Nucleus accumbens (tissue), 56 donors: ENCODE results near the gene ACACB.

Experiments used
- DNase-seq, 56 donors: peaks; one replicate each; lab custom pipeline; 2025; lab: John Stamatoyannopoulos, UW

The ACACB gene

DNA sequence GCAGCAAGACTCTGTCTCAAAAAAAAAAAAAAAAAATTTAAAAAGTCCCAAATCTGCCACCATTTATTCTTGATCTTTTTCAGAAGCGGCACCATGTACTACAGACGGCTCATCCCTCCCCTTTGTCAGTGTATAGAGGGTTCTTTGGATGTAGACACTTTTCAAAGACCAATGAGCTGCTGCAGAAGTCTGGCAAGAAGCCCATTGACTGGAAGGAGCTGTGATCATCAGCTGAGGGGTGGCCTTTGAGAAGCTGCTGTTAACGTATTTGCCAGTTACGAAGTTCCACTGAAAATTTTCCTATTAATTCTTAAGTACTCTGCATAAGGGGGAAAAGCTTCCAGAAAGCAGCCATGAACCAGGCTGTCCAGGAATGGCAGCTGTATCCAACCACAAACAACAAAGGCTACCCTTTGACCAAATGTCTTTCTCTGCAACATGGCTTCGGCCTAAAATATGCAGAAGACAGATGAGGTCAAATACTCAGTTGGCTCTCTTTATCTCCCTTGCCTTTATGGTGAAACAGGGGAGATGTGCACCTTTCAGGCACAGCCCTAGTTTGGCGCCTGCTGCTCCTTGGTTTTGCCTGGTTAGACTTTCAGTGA lies 6.5 kb upstream of the ACACB start:
- DNase-seq: peak in 5 of 56 donors; percentile 9 to 35 (median 19)

DNA sequence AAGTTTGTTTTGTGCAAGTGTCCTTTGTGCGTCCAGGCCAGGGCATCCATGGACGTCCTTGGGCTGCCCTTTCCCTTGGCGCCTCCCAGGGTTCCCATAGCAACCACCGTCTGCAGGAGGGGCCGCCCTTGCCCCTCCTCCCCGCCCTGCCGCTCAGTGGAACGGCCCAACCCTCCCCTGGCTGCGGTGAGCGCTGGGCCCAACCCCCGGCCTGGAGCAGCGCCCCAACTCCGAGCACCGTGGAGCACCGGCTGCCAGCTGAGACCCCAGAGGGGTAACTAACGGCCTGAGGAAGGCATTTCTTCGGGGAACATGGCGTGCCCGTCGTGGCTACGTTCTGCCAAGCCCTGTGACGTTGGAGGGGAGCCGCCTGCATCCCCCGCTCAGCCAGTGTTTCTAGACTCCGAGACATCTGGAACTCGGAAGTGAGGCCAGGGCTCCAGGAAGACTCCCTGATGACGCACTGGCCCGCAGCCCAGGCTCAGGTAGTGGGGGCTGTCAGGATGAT lies 5.3 kb upstream of the ACACB start:
- peak; percentile 27 to 93 (median 81) for DNase-seq

DNA sequence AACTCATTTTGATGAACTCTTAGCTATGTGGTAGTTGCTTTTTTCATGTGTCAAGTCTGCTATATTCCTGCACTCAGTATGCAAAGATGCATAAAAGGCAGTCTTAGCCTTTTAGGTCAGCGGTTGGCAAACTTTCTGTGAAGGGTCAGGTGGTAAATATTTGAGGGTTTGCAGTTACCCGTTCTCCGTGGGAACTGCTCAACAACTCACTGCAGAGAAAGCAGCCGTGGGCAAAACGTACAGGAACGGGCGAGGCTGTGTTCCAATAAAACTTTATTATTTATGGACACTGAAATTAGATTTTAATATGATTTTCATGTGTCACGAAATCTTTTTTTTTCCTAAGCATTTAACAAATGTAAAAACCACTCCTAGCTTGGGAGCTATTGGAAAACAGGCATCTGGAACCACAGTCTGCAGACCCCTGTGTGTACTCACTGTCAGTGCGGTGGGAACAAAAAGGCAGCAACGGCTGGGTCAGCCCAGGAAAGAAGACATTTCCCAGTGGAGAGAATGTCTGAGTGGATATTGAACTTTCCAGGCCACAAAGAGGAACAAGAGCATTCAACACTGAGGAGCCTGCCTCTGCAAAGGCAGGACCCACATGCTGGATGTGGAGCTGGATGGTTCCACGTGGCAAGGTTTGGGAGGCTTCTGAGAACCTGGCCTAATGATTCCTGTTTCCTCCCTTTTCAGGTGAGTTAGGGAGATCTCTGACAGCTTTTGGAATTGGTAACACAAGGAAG lies 3.5 kb upstream of the ACACB start:
- no peak for DNase-seq

DNA sequence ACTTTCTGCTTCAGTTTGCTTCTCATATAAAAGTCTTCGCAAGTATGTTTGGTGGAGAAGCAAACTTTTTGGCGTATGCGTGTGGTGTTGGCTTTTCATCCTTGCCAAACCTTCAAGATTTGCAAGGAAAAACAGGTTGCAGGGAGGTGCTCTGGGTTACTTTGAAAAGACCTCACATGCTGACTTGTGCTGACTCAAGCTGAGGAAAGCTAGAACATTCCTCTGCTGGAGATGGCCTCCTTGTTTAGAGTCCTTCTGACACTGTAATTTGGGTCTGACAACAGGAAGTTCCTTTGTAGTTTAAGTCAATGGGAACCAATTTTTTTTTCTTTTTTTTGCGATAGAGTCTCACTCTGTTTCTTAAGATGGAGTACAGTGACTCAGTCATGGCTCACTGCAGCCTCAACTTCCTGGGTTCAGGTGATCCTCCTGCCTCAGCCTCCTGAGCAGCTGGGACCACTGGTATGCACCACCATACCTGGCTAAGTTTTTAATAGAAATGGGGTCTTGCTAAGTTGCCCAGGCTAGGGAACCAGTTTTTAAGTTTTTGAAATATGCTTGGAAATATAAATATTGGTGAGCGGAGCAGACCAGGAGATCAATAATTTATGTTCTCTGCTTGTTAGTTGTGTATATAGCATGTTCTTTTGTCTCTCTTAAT lies 2.6 kb upstream of the ACACB start:
- DNase-seq: no peak

DNA sequence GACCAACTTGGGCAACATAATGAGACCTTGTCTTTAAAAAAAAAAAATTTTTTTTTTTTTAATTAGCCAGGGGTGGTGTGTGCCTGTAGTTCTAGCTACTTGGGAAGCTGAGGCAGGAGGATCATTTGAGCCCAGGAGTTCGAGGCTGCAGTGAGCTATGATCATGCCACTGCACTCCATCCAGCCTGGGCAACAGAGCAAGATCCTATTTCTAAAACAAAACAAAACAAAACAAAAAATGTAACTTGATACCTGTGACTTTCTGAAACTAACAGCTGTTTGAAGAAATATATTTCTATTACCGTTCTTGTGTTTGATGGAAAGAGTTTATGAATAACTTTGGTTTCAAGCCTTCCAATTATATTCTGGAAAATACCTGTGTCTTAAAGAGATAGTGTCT lies 1.7 kb upstream of the ACACB start:
- no peak for DNase-seq

DNA sequence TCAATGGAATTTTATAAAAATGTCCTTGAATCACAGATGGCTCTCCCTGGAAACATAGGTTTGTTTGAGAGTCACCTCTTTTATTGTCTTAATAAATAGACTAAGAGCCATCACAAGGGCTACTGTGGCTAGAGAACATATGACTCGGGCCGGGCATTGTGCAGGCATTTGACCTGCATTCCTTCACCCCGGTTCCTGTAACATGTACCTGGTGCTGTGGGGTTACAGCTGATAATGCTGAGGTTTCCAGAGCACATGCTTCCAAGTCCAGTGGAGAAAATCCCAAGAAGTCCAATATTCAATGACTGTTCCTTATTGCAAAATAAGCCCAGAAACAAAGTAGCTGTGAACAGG lies 1.0 kb upstream of the ACACB start:
- no peak for DNase-seq

DNA sequence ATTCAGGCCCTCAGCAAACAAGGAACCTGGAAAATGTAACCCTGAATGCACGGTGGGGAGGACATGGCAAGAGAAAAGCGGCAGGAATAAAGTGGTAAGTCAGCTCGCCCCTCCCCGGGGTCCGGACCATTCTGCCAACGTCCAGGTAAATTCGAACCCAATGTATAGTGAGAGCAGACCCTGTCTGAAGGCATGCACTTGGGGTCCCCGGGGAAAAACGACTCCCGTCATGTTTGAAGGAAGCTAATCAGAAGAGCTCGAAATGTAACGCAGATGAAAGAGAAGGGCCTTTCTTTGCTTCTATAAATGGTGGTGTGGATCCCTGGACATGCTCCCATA lies 193 bp downstream of the ACACB start:
- no peak for DNase-seq

DNA sequence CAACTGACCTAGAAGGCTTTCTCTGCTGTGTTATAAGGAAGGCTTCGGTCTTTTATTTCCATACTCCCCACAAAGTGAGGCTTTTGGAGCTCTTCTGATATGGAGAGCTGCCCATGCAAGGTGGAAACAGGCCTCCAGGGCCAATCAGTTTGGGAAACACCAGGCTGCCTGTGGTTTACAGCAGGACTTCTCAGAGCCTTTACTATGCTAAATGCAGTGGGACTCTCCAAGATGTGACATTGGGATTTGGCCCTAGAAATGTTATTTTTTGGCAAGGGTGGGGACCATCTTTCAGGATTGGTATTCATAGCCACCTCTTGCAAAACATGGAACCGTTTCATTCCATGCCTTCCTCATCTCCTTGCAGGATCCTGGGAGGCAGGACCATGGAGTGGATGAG lies 3.7 kb downstream of the ACACB start:
- no peak for DNase-seq

DNA sequence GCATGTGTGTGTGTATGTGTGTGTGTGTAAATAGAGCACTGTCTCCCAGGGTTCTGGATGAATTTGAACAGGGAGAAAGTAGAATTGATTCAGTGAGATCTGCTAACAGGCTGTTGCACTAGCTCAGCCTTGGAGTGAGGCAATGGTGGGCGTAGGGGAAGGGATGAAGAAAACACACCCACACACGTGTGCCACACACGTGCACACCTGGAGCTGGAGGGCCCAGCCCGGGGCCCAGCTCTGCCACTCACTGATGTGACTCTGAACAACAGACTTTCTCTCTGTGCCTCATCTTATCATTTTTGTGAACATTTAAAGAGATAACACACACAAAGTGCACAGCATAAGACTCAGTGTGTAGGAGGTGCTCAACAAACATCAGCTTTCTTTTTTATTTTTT lies 4.2 kb downstream of the ACACB start:
- no peak for DNase-seq

DNA sequence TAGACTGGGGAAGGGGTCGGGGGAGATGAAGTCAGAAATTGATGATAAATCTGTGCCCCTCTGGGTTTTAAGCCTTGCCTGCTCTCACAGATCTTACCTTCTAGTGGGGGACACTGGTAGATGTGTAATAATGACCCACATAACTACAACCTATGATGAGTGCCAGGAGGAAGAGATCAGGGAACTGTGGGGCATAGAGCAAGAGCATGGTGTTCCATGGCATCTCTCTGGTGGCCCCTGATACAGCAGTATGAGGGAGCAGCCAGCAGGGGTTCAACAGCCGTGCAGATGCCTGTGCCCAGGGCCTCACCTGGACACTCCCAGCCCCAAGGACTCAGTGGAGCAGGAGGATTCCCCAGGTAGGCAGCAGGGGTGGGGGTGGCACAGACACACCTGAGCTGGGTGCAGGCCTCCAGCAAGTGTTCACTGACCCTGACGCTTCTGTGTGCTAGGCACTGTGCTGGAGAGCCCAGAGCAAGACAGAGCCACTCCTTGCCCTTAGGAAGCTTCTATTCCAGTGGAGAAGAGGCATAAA lies 5.0 kb downstream of the ACACB start:
- DNase-seq: no peak

DNA sequence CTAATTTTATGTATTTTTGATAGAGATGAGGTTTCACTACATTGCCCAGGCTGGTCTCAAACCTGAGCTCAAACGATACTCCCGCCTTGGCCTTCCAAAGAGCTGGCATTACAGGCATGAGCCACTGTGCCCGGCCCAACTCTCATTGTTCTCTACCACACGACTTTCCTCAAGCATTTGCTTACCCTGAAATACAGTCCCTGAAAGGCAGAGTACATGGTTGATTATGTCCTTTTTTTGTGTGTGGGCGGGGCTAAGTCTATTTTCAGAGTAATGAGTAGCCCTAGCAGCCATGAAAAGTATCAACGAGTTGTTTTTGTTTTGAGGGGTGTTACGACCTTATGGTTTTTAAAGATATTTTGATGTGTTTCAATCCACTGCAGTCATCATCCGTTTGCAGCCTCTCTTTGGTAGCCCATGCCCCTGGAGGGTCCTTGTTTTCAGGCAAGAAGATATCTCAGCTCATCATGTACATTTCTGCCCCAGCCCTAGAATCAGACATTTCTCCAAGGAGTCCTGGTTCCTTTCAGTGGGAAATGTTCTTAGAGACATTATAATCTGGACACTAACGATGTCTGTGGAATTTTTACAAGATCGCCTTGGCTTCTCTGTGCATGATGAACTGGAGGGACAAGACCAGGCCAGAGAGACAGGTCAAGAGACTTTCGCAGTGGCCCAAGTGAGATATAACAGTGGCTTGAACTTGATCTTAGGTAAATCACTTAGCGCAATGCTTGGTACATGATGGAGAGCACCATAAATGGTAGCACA lies 8.7 kb downstream of the ACACB start:
- no peak for DNase-seq

DNA sequence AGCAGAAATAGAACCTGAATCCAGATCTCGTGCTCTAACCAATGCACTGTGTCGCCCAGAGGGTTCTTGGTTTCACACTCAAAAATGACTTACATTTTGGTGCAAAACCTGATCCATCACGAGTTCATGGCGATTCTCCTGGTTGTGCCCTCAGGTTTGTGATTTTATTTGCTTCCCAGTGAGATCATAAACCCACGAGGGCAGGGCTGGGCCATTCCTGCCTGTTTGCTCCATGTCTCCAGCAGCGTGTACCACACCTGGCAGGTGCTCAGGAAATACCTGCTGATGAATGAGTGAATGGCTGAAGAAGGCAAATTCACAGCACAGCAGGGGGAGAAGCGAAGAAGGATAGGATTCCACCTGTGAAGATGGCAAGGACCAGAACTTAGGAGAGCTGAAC lies 9.4 kb downstream of the ACACB start:
- DNase-seq: no peak

DNA sequence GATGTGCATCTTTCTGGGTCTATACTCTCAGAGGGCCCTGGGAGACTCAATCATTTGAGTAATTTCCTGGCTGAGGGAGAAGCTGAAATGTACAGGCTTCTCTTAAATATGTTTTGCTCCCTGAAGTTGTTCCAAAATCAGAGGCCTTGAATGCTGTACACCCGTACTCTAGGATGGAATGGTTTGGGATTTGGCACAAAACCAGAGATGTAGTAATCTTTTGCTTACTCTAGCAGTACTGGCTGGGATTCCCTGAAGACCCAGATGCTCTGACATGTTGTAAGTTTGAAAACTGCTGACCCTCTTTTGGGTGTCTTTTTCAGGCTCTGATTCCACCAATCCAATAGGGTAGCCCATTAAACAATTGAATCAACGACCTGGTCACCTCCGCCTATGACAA lies 10.4 kb downstream of the ACACB start:
- no peak for DNase-seq

DNA sequence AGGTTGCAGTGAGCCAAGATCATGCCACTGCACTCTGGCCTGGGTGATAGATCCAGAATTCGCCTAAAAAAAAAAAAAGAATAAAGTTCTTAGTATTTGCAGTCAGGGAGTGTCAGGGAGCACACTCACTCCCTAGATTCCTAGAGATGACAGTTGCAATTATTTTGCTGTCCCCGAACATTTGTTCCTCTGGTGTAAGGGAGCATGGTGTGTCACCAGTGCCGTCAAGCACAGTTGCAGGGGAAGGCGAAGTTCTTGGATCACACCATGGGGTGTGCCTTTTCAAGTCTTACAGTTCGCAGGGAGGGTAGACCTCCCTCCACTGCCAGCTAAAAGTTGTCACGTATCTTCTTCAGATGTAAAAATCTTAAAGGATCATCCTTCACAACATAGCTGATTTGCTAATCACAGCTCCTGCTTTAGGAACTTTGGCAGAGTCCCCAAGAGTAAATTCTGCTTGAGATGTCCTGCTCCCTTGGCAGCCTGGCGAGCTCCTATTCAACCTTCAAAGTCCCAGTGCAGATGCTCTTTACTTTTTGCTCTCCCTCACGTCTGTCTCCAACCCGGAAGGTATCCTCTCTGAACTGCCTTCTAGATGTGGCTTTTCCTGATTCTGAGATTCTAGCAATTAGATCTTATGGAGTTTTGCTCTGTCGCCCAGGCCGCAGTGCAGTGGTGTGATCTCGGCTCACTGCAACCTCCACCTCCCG lies 11.3 kb downstream of the ACACB start:
- DNase-seq: no peak

DNA sequence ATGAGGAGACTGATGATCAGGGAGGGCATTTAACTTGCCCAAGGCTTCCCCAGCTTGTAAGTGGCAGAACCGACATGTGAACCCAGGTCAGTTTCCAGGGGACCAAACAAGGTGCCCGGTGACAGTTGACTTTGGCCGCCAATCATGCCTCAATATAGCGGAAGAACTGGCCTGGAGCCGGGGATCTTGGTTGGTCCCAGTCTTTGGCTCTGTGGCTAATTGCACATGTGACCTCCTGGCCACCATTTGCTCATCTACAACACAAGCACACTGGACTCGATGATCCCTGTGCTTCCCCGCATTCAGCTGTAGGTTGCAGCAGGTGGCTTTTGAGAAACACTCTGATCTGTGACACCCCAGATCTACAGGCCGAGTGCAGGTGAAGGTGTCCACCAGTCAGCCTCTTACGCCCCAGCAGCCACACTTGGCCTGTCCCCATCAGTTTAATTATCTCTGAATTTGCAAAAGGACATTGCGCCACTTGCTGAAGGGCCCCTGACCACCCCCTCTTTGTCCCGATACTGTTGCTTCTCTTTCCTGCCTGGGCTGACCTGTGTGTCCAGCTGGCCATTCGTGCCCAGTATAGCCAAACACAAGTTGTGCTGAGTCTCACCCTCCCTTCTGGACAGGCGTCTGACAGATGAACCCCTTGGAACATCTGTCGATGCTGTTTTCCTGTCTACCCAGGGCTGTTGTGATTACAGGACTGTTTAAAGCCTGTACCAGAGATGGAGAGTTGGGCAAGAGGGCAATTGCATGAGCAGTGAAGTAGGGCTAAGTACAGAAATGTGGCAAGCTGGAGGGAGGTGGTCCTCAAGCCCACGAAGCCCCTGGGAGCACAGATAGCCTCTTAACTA lies 14.1 kb downstream of the ACACB start:
- DNase-seq: no peak

DNA sequence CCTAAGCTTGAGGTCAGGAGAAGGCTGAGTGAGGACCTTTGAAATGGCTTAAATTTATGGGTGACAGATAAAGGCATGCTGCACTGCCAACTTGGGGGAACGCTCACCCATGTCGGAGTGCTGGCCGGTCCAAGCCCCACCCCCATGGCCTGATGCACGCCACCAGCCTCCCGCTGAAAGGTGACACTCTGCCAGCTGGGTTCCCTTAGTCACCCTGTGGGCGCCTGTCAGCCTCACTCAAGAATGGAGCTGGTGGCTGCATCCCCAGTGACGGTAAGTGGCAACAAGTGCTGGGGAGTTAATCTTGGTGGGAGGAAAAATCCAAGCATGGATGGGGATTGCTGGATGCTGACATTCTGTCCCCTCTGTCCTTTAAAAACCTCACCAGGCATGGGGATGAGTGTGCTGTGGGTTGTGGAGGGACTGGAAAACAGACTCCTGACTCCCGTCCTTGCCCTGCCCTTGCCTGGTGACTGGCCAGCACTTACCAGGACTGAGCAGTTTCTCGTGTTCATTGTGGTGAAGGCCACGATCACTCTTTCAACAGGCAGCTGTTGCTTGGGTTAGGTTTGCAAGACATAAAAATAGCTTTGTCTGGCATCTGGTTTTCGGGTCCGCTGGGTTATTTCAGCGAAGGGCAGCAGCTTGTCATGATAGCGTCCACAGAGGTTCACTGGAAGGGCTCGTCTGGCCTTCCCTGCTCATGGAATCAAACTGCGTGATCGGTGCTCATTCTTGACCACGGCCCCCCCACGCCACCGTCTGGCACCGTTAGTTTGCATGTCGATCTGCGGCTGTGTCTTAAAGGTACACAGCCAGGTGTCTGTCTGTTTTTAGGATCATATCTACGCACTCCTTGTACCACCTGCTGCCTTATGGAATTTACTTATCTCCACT lies 15.0 kb downstream of the ACACB start:
- DNase-seq: peak in 12 of 56 donors; percentile 10 to 55 (median 18)

DNA sequence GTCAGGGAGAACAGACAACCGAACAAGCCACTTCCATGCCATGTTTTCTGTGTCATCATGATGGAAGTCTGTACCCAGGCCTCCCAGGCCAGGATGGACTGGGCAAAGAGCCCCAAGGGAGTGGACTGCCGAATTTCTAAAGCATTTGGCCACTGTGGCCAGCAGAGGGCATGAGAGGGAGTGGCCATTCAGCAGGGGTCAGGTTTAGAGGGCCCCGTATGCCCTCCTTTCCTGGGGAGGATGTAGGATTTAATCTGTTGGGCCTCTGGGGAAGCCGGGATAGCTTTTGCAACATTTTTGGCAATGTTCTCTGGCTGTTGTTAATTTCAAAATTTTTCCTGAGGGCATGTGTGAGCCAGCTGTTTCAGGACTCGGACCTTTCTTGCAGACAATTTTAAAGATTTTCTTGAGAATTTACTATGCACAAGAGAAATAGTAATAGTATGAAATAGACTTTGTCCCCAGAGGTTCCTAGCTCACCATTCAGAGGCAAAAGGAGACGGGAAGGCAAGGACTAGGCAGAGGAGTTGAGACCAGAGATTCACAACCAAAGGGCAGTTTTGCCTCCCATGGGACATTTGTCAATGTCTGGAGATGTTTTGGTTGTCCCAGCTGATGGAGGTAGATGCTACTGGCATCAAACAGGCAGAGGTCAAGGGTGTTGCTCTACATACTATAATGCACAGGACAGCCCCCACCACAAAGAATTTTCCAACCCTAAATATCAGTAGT lies 18.0 kb downstream of the ACACB start:
- peak in 7 of 56 donors; percentile 4 to 25 (median 10) for DNase-seq

DNA sequence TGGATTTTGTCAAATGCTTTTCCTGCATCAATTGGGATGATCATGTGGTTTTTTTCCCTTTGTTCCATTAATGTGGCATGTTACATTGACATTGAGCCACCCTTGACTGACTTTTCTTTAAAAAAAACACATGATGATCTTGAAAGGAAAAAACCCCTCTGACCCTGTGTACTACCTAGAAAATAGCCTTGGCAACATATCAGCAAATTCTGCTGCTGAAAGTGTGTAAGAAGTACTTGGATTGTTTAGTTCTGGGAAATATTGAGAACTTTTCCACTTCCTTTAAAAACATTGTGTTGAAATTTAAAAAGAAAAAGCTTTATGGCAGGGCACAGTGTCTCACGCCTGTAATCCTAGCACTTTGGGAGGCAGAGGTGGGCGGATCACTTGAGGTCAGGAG lies 20.7 kb downstream of the ACACB start:
- no peak for DNase-seq
